GM06990 (cell line): ENCODE results near the gene TMEM106C.

Source experiments
- DNase-seq: peaks from one replicate; pipeline ENCODE4 v3.0.0-alpha.2; 2011; ENCODE audit not compliant: insufficient read length; ENCODE audit errors: extremely low read depth
- H3K27me3 ChIP-seq: replicated peaks from 2 replicates; pipeline ENCODE4 v1.6.0; 2011; ENCODE audit warnings: low read length; ENCODE audit not compliant: control insufficient read depth, insufficient read depth
- H3K36me3 ChIP-seq: 2 replicates; pipeline ENCODE4 v1.5.1; 2011; ENCODE audit warnings: low read length; ENCODE audit not compliant: control insufficient read depth, insufficient read depth
- H3K4me3 ChIP-seq: replicated peaks from 2 replicates; pipeline ENCODE4 v1.5.1; 2011; ENCODE audit warnings: low read depth, mild to moderate bottlenecking, control low read depth, low read length
- CTCF ChIP-seq: IDR thresholded peaks from 2 replicates; pipeline ENCODE4 v1.5.1; 2011; ENCODE audit warnings: low read length, control low read depth, mild to moderate bottlenecking, inconsistent platforms; ENCODE audit not compliant: insufficient read depth, poor library complexity, severe bottlenecking

The TMEM106C gene

GRCh38 chr12:47984331-47984801 lies 21.0 kb downstream of the TMEM106C start:
- H3K4me3 ChIP-seq: no peak overlapping the region
- no peak for DNase-seq

GRCh38 chr12:47985596-47986290 lies 22.3 kb downstream of the TMEM106C start:
- no peaks in the 10 kb centered on the region for H3K36me3 ChIP-seq
- no peak for TF ChIP-seq CTCF

More at GRCh38 chr12:47984331-47984801, 21.0 kb downstream of the TMEM106C start:
- TF ChIP-seq CTCF: no peak
- no peaks in the 10 kb centered on the region for H3K36me3 ChIP-seq
- no peaks in the 10 kb centered on the region for H3K27me3 ChIP-seq

GRCh38 chr12:47986291-47986660 lies 22.9 kb downstream of the TMEM106C start:
- H3K27me3 ChIP-seq: no peaks in the 10 kb centered on the region
- no peak for TF ChIP-seq CTCF
- no peak for DNase-seq
- no peak overlapping the region for H3K4me3 ChIP-seq
- H3K36me3 ChIP-seq: no peaks in the 10 kb centered on the region

More at GRCh38 chr12:47985596-47986290, 22.3 kb downstream of the TMEM106C start:
- Histone ChIP-seq H3K4me3 (no peak overlapping the region), H3K27me3 (no peaks in the 10 kb centered on the region)
- DNase-seq: no peak

GRCh38 chr12:47986832-47987231 lies 23.4 kb downstream of the TMEM106C start:
- H3K4me3 ChIP-seq: no peak overlapping the region
- H3K36me3 ChIP-seq: no peaks in the 10 kb centered on the region
- no peaks in the 10 kb centered on the region for H3K27me3 ChIP-seq
- no peak for TF ChIP-seq CTCF
- no peak for DNase-seq

GRCh38 chr12:47987411-47988072 lies 24.1 kb downstream of the TMEM106C start:
- no peak for TF ChIP-seq CTCF

More at GRCh38 chr12:47987411-47988072, 24.1 kb downstream of the TMEM106C start:
- no peak for DNase-seq
- H3K36me3 ChIP-seq: no peaks in the 10 kb centered on the region
- H3K4me3 ChIP-seq: no peak overlapping the region
- no peaks in the 10 kb centered on the region for H3K27me3 ChIP-seq
